Measurements from ENCODE around the gene NFIC.

NFIC gene

GRCh38 chr19:3516675-3517207 lies 150.4 kb downstream of the NFIC start:
- DNase-seq (ENCODE audit: extremely low spot score, insufficient read length, low read depth) (no peak), FAIRE-seq (no peak)

GRCh38 chr19:3517638-3518037 lies 151.3 kb downstream of the NFIC start:
- DNase-seq (ENCODE audit: extremely low spot score, insufficient read length, low read depth) = no peak
- FAIRE-seq = no peak

- FAIRE-seq = no peak
- no peak for DNase-seq (ENCODE audit: extremely low spot score, insufficient read length, low read depth)
Measured at GRCh38 chr19:3518255-3518654, 151.9 kb downstream of the NFIC start.

GRCh38 chr19:3518659-3519058 lies 152.3 kb downstream of the NFIC start:
- FAIRE-seq (no peak), DNase-seq (ENCODE audit: extremely low spot score, insufficient read length, low read depth) (no peak)

All from GM18507 (cell line).